Stimulated activated CD8-positive, alpha-beta memory T cell treated with anti-CD3 and anti-CD28 coated beads, Interleukin-12 subunit alpha, Interleukin-12 subunit beta, amount 100 ng/mL, for 1 hour (primary cell): ENCODE measurements around the gene CFTR.

Experiments used
- DNase-seq: peaks from one replicate; pipeline ENCODE4 v3.0.0-alpha.2; 2020; ENCODE audit warnings: low read depth

Gene CFTR

DNA sequence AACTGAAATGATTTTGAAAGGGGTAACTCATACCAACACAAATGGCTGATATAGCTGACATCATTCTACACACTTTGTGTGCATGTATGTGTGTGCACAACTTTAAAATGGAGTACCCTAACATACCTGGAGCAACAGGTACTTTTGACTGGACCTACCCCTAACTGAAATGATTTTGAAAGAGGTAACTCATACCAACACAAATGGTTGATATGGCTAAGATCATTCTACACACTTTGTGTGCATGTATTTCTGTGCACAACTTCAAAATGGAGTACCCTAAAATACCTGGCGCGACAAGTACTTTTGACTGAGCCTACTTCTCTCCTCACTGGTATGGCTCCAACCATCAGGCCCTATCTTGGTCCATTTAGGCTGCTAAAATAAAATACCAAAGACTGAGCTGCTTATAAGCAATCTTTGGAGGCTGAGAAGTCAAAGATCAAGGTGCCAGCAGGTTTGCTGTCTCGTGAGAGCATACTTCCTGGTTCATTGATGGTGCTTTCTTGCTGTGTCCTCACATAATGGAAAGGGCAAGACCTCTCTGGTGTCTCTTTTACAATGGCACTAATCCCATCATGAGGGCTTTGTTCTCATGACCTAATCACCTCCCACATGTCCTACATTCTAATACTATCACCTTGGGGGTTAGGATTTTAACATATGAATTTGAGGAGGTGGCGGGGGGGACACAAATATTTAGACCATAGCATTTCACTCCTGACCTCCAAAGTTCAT is 173.3 kb downstream of the CFTR start:
- DNase-seq = no peak

DNA sequence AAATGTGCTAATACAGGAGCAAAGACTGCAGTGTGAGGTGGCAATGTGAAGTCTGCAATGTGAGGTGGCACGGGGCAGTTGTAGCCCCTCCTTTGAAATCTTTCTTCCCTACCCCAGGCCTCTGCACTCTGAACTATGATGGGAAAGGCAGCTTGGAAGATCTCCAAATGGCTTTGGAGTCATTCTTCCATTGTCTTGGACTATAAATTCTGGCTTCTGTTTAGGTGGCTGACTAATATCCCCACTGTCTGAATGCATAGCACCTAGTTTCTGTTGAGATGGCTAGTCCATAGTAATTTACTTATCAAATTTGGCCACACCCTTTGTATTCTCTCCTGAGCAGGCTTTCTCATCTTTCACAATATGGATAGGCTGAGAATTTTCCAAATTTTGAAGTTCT is 175.0 kb downstream of the CFTR start:
- DNase-seq = no peak

DNA sequence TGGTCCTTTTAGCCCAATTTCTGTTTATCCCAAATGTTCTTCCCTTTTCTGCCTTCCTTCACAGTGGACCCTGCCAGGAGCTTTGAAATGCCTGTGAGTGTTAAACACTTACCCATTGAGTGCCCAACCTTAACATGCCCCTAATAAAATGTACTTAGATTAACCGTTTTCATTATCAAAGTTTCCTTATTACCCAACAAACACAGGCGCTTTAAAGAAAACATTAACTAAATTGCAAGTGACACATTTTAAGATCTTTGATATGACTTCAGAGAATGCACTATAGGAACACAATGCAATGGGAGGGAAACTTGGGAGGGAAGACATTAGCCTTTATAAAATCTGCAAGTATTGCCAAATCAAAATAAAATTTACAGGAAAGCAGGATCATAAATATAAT is 177.0 kb downstream of the CFTR start:
- no peak for DNase-seq

DNA sequence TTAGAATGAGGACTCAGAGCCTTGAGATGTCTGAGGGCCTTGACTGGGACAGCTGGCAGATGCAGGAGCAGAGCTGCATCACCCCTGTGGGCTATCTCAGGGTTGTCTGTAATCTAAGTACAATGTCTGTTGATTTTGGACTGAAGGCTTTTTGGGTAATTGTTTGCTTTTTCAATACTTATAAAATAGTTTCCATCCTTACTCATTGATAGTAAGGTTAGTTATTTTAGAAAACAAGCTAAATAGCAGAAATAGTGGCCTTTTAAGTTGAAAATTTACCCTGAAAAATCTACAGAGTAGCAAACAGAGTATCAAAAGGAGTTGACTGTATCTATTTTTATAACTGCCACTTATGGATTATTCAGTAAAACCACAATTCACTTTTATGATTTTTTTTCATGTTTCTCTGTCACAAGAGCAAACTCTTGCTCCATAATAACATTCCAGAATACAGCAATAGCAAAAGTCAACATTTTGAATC is 179.7 kb downstream of the CFTR start:
- DNase-seq = no peak

DNA sequence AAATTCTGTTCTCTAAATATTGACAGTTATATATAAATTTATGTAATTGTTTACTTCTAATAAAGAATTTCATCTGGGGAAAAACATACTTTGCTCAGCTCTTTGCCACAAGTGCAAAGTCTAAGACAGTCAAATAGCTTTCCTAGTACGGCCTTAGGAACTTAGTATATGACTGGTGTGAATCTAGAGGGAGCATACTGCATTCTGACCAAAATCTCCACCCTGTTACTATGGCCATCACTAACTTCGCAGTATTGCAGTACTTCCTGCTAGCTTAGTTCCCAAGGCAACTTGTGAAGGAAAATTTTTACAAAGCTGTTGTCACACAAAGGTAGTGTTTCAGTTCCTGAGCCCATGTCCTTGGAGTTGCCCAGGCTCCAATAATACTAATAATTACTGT is 181.5 kb downstream of the CFTR start:
- no peak for DNase-seq

DNA sequence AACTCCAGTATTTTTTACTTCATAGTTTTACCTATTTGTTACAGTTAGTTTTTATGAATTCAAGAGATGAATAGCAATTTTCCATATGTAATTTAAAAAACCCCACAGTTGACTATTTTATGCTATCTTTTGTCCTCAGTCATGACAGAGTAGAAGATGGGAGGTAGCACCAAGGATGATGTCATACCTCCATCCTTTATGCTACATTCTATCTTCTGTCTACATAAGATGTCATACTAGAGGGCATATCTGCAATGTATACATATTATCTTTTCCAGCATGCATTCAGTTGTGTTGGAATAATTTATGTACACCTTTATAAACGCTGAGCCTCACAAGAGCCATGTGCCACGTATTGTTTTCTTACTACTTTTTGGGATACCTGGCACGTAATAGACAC is 184.2 kb downstream of the CFTR start:
- no peak for DNase-seq

DNA sequence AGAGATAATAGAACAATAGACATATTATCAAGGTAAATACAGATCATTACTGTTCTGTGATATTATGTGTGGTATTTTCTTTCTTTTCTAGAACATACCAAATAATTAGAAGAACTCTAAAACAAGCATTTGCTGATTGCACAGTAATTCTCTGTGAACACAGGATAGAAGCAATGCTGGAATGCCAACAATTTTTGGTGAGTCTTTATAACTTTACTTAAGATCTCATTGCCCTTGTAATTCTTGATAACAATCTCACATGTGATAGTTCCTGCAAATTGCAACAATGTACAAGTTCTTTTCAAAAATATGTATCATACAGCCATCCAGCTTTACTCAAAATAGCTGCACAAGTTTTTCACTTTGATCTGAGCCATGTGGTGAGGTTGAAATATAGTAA is 185.5 kb downstream of the CFTR start:
- no peak for DNase-seq

DNA sequence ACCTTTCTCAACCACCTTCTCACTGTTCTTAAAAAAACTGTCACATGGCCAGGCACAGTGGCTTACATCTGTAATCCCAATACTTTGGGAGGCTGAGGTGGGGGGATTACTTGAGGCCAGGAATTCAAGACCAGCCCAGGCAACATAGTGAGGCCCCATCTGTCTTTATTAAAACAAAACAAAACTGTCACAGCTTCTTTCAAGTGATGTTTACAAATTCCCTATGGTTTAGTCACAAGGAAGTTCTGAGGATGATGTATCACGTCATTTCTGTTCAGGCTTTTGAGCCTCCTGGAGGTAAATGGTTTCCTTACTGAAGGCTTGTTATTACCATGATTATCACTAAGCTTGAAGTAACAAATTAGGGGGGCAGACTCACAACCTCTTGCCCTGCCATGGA is 186.2 kb downstream of the CFTR start:
- DNase-seq = no peak

DNA sequence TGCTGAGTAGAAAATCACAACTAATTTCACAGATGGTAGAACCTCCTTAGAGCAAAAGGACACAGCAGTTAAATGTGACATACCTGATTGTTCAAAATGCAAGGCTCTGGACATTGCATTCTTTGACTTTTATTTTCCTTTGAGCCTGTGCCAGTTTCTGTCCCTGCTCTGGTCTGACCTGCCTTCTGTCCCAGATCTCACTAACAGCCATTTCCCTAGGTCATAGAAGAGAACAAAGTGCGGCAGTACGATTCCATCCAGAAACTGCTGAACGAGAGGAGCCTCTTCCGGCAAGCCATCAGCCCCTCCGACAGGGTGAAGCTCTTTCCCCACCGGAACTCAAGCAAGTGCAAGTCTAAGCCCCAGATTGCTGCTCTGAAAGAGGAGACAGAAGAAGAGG is 186.9 kb downstream of the CFTR start:
- no peak for DNase-seq

DNA sequence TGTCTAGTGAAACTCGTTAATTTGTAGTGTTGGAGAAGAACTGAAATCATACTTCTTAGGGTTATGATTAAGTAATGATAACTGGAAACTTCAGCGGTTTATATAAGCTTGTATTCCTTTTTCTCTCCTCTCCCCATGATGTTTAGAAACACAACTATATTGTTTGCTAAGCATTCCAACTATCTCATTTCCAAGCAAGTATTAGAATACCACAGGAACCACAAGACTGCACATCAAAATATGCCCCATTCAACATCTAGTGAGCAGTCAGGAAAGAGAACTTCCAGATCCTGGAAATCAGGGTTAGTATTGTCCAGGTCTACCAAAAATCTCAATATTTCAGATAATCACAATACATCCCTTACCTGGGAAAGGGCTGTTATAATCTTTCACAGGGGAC is 187.6 kb downstream of the CFTR start:
- no peak for DNase-seq

DNA sequence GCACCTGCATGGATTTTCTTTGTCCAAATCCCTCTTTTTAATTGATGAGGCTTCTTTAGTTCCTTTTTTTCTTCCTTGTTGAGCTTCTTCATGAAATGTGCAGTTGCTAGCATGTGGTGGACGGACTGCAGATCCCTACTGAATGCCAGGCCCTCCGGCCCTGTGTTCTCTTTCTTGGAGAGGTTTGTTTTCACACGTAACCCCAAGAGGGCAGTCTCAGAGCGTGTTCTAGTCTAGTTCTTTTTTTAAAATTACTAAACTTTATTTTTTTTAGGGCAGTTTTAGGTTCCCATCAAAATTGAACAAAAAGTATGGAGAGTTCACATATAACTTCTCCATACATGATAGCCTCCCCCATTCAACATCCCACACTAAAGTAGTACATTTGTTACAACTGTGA is 190.0 kb downstream of the CFTR start:
- no peak for DNase-seq

DNA sequence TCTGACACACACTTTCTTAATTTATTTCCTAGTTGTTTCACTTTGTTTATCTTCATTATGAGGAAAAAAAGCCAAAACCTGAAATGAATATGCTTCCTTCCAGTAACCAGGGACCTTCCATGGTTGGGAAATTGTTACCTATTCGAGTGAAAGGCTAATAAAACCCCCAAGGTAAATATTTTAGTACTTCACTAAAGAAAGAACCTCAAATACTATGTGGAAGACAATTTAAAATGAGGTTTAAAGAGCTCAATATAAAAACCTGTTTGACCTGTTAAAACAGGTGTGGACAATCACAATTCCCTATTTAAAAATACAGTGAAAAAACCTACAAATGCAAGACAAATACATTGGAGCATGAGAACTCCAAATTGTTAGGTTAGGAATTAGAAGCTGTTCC is 192.6 kb downstream of the CFTR start:
- no peak for DNase-seq

DNA sequence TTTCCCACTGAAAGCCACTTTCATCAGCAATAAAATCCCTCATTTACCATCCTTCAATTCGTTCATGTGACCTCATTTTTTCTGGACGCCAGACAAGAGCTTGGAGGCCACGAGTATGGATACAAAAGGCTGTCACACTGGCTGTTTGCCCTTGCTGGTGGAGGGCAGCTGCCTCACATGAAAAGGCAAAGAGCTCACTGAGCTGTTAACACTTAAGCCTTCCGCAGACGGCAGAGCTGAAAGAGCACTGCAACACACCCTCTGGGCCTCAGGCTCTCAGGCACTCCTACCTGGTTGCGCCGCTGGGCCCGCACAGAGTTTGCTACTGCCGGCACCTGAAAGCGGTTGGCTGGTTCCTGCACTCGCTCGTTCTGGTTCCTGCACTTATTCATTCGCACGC is 193.5 kb downstream of the CFTR start:
- no peak for DNase-seq

DNA sequence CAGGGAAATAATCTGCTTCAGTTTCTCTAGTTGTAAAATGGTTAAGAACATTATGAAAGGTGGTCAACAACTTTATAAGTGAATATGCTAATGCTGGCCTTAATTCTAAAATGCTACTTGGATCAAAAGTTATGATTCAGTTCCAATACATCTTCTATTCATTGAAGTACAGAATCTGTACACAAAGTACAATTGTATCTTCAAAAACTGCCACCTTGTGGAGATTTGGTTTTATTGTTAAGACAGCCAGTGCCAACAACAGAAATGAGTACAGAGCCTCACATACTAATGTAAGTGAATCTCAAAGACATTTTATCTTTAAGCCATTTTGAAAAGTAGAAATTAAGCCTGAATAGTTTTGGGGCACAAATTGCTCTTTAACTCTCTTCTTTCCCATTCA is 194.0 kb downstream of the CFTR start:
- no peak for DNase-seq

DNA sequence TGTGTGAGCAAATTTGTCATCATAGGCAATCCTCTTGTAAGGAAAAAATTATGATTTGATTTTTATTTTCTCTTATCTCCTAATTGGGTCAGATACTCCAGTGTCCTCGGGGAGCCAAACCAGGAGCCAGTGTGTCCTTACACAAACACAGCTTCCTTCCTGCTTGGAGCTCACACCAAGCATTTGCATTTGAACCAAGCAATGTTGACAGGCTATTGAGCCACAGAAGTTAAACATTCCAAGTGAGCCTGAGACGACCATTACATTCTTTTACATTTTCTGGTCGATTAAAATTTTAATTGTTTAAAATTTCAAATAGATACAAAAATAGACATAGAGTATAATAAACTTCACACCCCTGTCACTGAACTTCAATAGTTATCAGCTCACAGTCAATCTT is 194.8 kb downstream of the CFTR start:
- no peak for DNase-seq

DNA sequence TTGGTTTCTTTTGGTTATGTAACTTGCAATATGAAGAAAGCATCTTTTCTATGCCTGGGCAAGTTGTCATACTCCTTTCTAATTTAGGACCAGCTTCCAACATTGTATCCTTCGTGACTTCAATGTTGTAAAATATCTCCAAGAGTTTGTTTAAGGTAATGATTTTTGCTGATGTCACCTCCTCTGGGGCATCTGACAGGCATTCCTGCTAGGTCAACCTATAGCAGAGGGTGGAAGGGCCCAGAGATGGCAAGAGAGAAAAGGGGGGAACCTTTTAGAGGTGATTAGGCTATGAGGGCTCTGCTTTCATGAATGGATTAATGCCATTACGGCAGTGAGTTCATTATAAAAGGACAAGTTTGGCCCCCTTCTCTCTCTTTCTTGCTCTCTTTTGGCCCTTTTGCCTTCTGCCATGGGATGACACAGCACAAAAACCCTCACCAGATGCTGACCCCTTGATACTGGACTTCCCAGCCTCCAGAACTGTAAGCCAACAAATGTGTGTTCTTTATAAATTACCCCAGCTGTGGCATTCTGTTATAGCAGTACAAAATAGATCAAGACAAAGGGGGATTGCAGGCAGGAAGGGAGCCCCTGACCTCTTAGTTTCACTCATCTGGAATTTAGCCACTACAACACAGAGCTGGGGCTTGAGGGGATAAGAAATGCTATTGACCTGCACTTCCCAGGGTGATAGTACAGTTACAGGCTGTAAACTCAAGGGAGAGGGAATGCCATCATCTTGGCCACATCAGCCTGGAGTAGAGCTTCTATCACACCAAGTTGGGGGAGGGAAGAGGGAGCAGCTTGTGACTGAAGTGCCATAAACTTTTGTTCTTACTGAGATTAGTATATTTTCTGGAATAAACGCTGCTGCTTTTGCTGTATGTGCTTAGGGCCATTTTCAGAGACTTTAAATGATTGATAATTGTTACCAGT is 195.9 kb downstream of the CFTR start:
- DNase-seq = no peak

DNA sequence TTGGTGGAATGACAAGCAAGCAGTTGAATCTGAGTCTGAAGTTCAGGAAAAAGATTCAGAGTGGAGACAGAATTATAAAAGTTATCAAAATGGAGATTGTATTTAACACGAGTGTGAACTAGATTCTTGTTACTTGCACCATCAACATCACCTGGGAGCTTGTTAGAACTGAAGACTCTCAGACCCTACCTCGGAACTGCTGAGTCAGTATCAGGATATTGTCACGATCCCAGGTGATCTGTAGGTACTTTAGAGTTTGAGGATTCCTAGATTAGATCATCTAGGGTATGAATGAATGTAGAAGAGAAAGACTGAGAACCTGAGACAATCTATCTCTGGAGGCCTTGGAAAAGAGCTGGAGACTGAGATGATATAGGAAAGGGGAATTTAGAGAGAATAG is 199.3 kb downstream of the CFTR start:
- DNase-seq = no peak

DNA sequence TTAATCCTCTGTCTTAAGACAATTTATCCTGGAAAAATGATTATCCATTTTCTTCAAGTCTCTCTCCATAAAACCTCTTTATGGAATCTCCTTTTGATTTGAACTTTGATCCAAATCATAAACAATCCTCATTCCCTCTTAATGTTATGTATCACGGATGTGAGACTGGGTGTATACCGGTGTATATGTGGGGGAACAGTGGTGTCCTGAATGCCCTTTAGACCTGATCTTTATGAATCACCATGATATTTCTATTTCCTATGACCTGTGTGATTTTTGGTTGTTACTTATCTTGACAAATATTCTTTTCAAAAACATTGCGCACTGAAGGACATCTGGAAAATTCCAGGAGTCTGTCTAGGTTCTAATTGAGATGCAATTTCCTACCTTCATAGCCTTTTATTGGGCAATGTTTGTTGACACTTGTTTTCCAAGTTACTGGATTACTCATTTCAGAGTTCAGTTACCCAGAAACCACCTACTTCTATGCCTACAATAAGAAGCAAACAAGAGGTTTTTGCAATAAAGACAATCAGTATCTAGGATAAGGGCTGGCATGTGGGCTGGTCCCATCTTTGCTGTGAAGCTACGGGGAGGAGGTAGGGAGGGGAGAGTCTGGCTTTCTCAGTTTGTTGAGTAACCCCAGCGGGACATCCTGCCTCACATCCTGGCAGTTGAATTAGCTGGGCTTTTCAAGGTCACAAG is 203.0 kb downstream of the CFTR start:
- no peak for DNase-seq

DNA sequence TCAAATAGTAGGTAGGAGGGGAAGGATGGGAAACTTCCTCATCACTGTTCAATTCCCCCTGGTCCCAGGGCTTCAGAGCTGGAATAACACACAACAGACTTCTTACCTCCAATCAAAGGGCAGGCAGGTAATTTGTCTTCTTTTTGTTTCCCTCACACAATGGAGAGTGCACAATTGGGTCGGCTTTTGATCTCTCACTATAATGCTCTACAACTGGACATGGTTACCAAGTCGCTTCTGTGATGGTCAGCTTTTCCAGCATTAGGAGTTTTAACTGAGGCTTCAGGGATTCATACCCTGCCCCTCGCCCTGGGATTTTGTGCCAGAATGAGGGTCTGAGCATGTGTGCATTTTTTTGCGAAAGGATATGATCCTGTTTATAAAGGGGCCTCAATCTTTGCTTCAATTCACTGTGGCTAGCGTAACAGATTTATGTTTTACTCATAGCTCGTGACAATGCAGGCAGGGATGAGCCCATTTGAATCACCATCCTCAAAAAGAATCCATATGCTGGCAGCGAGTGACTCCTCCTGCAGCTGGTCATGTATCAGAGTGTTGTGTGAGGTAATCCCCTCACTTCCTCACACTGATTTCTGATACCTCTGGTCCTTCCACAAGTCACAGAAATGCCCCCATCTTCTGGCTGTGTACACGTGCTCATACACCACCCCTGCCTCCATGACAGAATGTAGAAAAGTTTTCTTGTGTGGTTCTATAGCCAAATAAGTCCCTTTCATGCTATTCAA is 203.8 kb downstream of the CFTR start:
- no peak for DNase-seq

DNA sequence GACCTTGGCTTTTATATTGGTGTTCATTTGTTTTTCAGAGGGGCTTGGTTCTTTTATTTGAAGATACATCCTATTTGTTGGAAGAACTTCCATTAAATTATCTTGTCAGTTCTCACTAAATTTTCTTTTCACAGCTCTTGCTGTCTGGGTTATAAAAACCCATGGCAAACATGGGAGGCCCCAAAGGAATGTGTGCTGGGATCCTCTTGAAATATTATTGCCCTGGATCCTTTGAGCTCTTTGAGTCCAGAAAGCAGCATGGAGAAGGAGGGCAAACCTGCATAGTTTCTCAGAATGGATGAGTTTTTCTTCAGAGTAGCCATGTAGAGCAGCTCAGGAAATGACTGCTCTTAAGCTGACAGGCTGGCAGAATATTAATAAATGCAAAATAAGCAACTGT is 206.0 kb downstream of the CFTR start:
- DNase-seq = no peak

DNA sequence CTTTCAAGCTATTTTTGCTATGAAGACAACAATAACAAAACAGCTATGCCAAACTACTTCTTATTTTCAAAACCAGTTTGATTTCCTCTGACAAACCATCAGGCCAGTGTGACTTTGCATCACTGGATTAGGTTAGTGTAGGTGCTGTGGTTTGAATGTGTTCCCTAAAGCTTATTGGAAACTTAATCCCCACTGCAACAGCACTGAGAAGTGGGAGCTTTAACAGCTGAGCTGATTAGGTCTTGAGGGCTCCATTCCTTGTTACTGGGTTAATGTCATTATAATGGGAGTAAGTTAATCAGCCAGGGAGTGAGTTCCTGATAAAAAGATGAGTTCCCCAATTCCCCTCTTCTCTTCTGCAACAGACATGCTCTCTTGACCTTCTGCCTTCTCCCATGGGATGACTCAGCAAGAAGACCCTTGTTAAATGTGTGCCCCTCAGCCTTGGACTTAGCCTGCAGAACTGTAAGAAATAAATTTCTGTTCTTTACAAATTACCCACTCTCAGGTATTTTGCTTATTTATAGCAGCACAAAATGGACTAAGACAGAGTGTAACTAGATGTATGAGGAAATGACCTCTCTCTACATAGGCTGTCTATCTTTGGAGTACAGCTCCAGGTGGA is 206.6 kb downstream of the CFTR start:
- DNase-seq = no peak

DNA sequence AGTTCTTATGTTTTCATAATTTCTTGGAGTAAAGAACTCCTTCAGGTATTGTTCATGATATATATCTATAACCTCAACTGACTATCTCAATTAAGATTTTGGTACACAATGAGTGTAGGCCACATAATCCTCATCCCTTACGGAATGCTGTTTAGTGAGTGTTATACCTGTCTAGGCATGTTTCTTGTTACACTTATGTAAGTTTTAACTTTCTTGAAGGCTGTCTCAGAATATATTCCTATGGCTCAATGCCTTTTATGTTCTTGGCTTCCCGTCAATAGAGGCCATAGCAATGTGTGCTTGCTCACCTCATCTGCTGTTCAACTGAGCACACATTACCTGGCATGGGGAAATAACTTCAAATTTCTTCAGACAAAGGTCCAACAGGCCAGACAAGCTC is 208.3 kb downstream of the CFTR start:
- no peak for DNase-seq
